HepG2 (cell line): Measurements from ENCODE around the gene RRBP1. TPM values are rescaled to one million over a fixed set of nuclear protein-coding genes. Genes with fewer than 3 reads are reported as not detected.
A peak's percentile ranks its signal among the peaks of the same experiment; 100 is the strongest.

Experiments used
- ATF3 ChIP-seq: sonication (generic); formaldehyde crosslinking; IDR thresholded peaks from 2 replicates; pipeline ENCODE4 v1.4.0; 2020; ENCODE audit warnings: missing genetic modification reagents
- MXI1 ChIP-seq: IDR thresholded peaks from 3 replicates; pipeline ENCODE4 v1.6.1; 2012; ENCODE audit warnings: low read depth, low read length, inconsistent platforms, borderline replicate concordance
- NAIF1 ChIP-seq: sonication (generic); formaldehyde crosslinking; IDR thresholded peaks from 2 replicates; pipeline ENCODE4 v1.5.0; 2020; ENCODE audit warnings: mild to moderate bottlenecking, missing genetic modification reagents, borderline replicate concordance
- PHF21A ChIP-seq: sonication (generic); formaldehyde crosslinking; IDR thresholded peaks from 2 replicates; pipeline ENCODE4 v1.5.0; 2020; ENCODE audit warnings: mild to moderate bottlenecking, missing genetic modification reagents
- USF2 ChIP-seq, 2 experiments: sonication (generic) in 1 of 2; formaldehyde crosslinking in 1 of 2; IDR thresholded peaks; 2 replicates each; pipeline versions ENCODE4 v1.5.1 to v1.6.1; 2011 to 2020; ENCODE audit warnings: borderline replicate concordance in 1 of 2, low read depth in 1 of 2, low read length in 1 of 2, mild to moderate bottlenecking in 1 of 2, missing genetic modification reagents in 1 of 2, moderate library complexity in 1 of 2
- ZFP36 ChIP-seq: fragments of 150-350 bp; IDR thresholded peaks from 2 replicates; pipeline ENCODE4 v1.6.1; 2018; ENCODE audit warnings: borderline replicate concordance, low read length, low read depth; ENCODE audit not compliant: partially characterized antibody
- ZHX1 ChIP-seq: sonication (generic); formaldehyde crosslinking; IDR thresholded peaks from 2 replicates; pipeline ENCODE4 v1.8.1; 2022; ENCODE audit warnings: low read depth, mild to moderate bottlenecking, missing genetic modification reagents
- ZNF264 ChIP-seq: sonication (generic); formaldehyde crosslinking; IDR thresholded peaks from 2 replicates; pipeline ENCODE4 v1.4.0; 2020; ENCODE audit warnings: missing genetic modification reagents
- ZNF350 ChIP-seq: sonication (generic); formaldehyde crosslinking; IDR thresholded peaks from 2 replicates; pipeline ENCODE4 v1.4.0; 2020; ENCODE audit warnings: mild to moderate bottlenecking, low read depth, missing genetic modification reagents, borderline replicate concordance
- ZNF558 ChIP-seq: sonication (generic); formaldehyde crosslinking; IDR thresholded peaks from 2 replicates; pipeline ENCODE4 v1.9.0; 2022; ENCODE audit warnings: mild to moderate bottlenecking, missing genetic modification reagents, borderline replicate concordance
- ZNF646 ChIP-seq: sonication (generic); formaldehyde crosslinking; IDR thresholded peaks from 2 replicates; pipeline ENCODE4 v1.9.0; 2021; ENCODE audit warnings: mild to moderate bottlenecking, missing genetic modification reagents
- ZNF670 ChIP-seq: sonication (generic); formaldehyde crosslinking; IDR thresholded peaks from 2 replicates; pipeline ENCODE4 v1.8.0; 2022; ENCODE audit warnings: mild to moderate bottlenecking, missing genetic modification reagents, borderline replicate concordance
- ZNF7 ChIP-seq: IDR thresholded peaks from 2 replicates; pipeline ENCODE4 v1.6.1; 2016; ENCODE audit warnings: missing biosample characterization, missing genetic modification reagents
- polyA plus RNA-seq, 8 experiments: library from polyadenylated mRNA; depleted of rRNA in 3 of 8; stranded (reverse) in 7 of 8; unstranded in 1 of 8; fragments of >200 nt; fragmentation: Illumina TruSeq in 4 of 8; extraction: Trizol in 4 of 8; gene quantifications; 2 replicates each; pipeline versions ENCODE4 v1.2.1 to v1.2.3, GENCODE V29; 2011 to 2016; ENCODE audit warnings: low read depth in 4 of 8, missing spikeins in 1 of 8, mixed read lengths in 1 of 8; ENCODE audit not compliant: insufficient read depth in 1 of 8
- total RNA-seq, 5 experiments: library from RNA; depleted of rRNA; stranded (reverse); fragments of >200 nt; fragmentation: Illumina TruSeq; extraction: Trizol; gene quantifications; 2 replicates each; pipeline ENCODE4 v1.2.3, GENCODE V29; 2016; ENCODE audit warnings: low read depth in 1 of 5

RRBP1 gene
- total and polyA plus RNA-seq, 2 of the 13 experiments (the other 11 are each of a cell fraction or from before 2014, with no cell fraction given): 150 to 222 TPM

- TF ChIP-seq MXI1 (peak; percentile 96; the same call in 2 of the 3 replicates), ZNF646 (CRISPR knock-in tag) (no peak), ZHX1 (peak; percentile 78; the same call in 1 of the 2 replicates), ATF3 (CRISPR knock-in tag) (no peak), ZNF264 (CRISPR knock-in tag) (no peak), PHF21A (no peak; the same call in 1 of the 2 replicates), USF2 (IDR thresholded peaks at IDR 0.05; ENCODE audit: low read depth, low read length) (no peak), USF2 (CRISPR knock-in tag; IDR thresholded peaks at IDR 0.05; ENCODE audit: borderline replicate concordance) (no peak; the same call in 1 of the 2 replicates), ZNF7 (CRISPR knock-in tag) (0 out of 2 replicates have a peak, but pooled peaks have one; percentile 25), ZNF670 (CRISPR knock-in tag) (no peak), ZFP36 (no peak), ZNF558 (0 out of 2 replicates have a peak, but pooled peaks have one; percentile 24), NAIF1 (CRISPR knock-in tag) (no peak; the same call in 1 of the 2 replicates), ZNF350 (CRISPR knock-in tag) (peak; percentile 36; the same call in 1 of the 2 replicates)
These were observed 112.3 kb downstream of the RRBP1 start, which contains the start of gene DSTN (continued) for GRCh38 chr20:17569616-17570346.
